Gastrocnemius medialis (tissue), 4 donors: ENCODE data around the gene DPPA4. TPM values are rescaled to one million over a fixed set of nuclear protein-coding genes. Genes with fewer than 3 reads are reported as not detected.

Source experiments
- ATAC-seq, 2 donors: fragments of 150-250 bp; one replicate each; pipeline ENCODE4 v1.9.1; 2016
- DNase-seq, 2 donors: peaks; one replicate each; pipeline ENCODE4 v3.0.0-alpha.2; 2019
- H3K27ac ChIP-seq, 4 donors: fragments of 200-600 bp; sonication (generic); 1 replicate in 1 of 4; 2 replicates in 3 of 4; pipeline ENCODE4 v1.5.1; 2016 to 2018; ENCODE audit warnings: mild to moderate bottlenecking in 2 of 4, moderate library complexity in 1 of 4
- H3K27me3 ChIP-seq, 3 donors: fragments of 200-600 bp; sonication (generic) in 2 of 3; 1 replicate in 1 of 3; 2 replicates in 2 of 3; pipeline versions ENCODE4 v1.5.1 to v1.6.0; 2016 to 2019; ENCODE audit warnings: mild to moderate bottlenecking in 1 of 3, moderate library complexity in 1 of 3
- H3K36me3 ChIP-seq, 2 donors: fragments of 200-600 bp; sonication (generic) in 1 of 2; one replicate each; pipeline ENCODE4 v1.5.1; 2017 to 2018
- H3K4me1 ChIP-seq, 2 donors: fragments of 200-600 bp; sonication (generic) in 1 of 2; one replicate each; pipeline ENCODE4 v1.5.1; 2016 to 2017; ENCODE audit warnings: mild to moderate bottlenecking in 2 of 2
- H3K4me3 ChIP-seq, 4 donors: fragments of 200-600 bp; sonication (generic) in 3 of 4; 1 replicate in 1 of 4; 2 replicates in 3 of 4; pipeline ENCODE4 v1.5.1; 2016 to 2019; ENCODE audit warnings: mild to moderate bottlenecking in 2 of 4
- H3K9me3 ChIP-seq, 3 donors: fragments of 200-600 bp; sonication (generic) in 2 of 3; 1 replicate in 1 of 3; 2 replicates in 2 of 3; pipeline ENCODE4 v1.5.1; 2016 to 2019
- CTCF ChIP-seq, 5 experiments: fragments of 450-650 bp in 3 of 5; fragments of 200-600 bp in 2 of 5; sonication (generic) in 2 of 5; IDR thresholded peaks in 4 of 5; conservative IDR thresholded peaks in 1 of 5; 1 replicate in 4 of 5; 2 replicates in 1 of 5; pipeline ENCODE4 v1.5.1; 2016 to 2019; ENCODE audit warnings: antibody characterized with exemption in 5 of 5, mild to moderate bottlenecking in 3 of 5, moderate library complexity in 3 of 5
- POLR2A ChIP-seq, 2 donors: fragments of 450-650 bp; IDR thresholded peaks; one replicate each; pipeline ENCODE4 v1.6.1; 2017; ENCODE audit warnings: antibody characterized with exemption in 2 of 2, mild to moderate bottlenecking in 2 of 2, moderate library complexity in 2 of 2
- in situ Hi-C, 4 donors: fragments of 200-750 bp; cut with MboI; loops; one replicate each; pipeline versions ENCODE4 v1.15.0 to v1.8.0; 2017; ENCODE audit warnings: low sequenced_read_pairs in 4 of 4
- intact Hi-C: fragments of 100-400 bp; cut with DNase I; formaldehyde crosslinking; loops from one replicate; pipeline ENCODE4 v1.15.1; 2023; ENCODE audit warnings: low total_unique reads
- total RNA-seq, 4 donors: library from RNA; depleted of rRNA; stranded (reverse); fragments of >200 nt; gene quantifications; one replicate each; pipeline versions ENCODE4 v1.1.0 to v1.2.3, GENCODE V29; 2016

The DPPA4 gene
- total RNA-seq, 4 donors from 2014 or later: not detected

- no peaks in the 10 kb centered on the region for H3K9me3 ChIP-seq
- intact Hi-C loops (no loop called here), in situ Hi-C loops (no loop called here)
- no peak for DNase-seq
- H3K36me3 ChIP-seq: no peaks in the 10 kb centered on the region
- no peak overlapping the region for H3K27ac ChIP-seq
- H3K4me1 ChIP-seq: no peaks in the 10 kb centered on the region
- ATAC-seq: no peak
- no peak overlapping the region for H3K4me3 ChIP-seq
- no peaks in the 10 kb centered on the region for H3K27me3 ChIP-seq
- no peak for TF ChIP-seq POLR2A (IDR thresholded peaks at IDR 0.05)
- no peak for TF ChIP-seq CTCF (IDR thresholded peaks at IDR 0.05 in 4 of 5, conservative IDR thresholded peaks at IDR 0.05 in 1 of 5)
Observed at GRCh38 chr3:109278546-109278945, 58.8 kb downstream of the DPPA4 start.

- no peak for TF ChIP-seq POLR2A (IDR thresholded peaks at IDR 0.05)
- no peak for TF ChIP-seq CTCF (IDR thresholded peaks at IDR 0.05 in 4 of 5, conservative IDR thresholded peaks at IDR 0.05 in 1 of 5)
- in situ Hi-C loops: no loop called here
- Histone ChIP-seq H3K36me3 (no peaks in the 10 kb centered on the region), H3K27ac (no peak overlapping the region), H3K4me3 (no peak overlapping the region), H3K27me3 (no peaks in the 10 kb centered on the region), H3K9me3 (no peaks in the 10 kb centered on the region), H3K4me1 (no peaks in the 10 kb centered on the region)
- DNase-seq (no peak), ATAC-seq (no peak)
- intact Hi-C loops: no loop called here
Observed at GRCh38 chr3:109278141-109278540, 59.2 kb downstream of the DPPA4 start.

Other genes with a start within 250 kb of the DPPA4 start
- not detected for gene MORC1, start 219.4 kb downstream of the DPPA4 start, total RNA-seq
- gene C3orf85, start 200.8 kb downstream of the DPPA4 start, total RNA-seq: not detected
- not detected for gene DPPA2, start 21.0 kb downstream of the DPPA4 start, total RNA-seq